DND-41 (cell line): ENCODE measurements around the gene TAF1B.

Experiments
- ATAC-seq: fragments of 200-7000 bp; cut with Tn5 transposase; 3 replicates; pipeline ENCODE4 v1.9.1; 2021; ENCODE audit warnings: low read depth; ENCODE audit not compliant: insufficient read depth
- DNase-seq: peaks from one replicate; pipeline ENCODE4 v3.0.0-alpha.2; 2020
- H2AFZ ChIP-seq: 2 replicates; pipeline ENCODE4 v1.6.0; 2012; ENCODE audit warnings: low read depth, low read length
- H3K27ac ChIP-seq: 2 replicates; pipeline ENCODE4 v1.5.1; 2012; ENCODE audit warnings: low read length, inconsistent platforms
- H3K27me3 ChIP-seq: fragments of 200-600 bp; sonication (generic); 2 replicates; pipeline ENCODE4 v1.6.0; 2012; ENCODE audit warnings: low read length, mild to moderate bottlenecking, inconsistent platforms; ENCODE audit not compliant: insufficient read depth, poor library complexity
- H3K36me3 ChIP-seq: 2 replicates; pipeline ENCODE4 v1.5.1; 2012; ENCODE audit warnings: low read length, inconsistent platforms; ENCODE audit not compliant: insufficient read depth
- H3K4me1 ChIP-seq: 2 replicates; pipeline ENCODE4 v1.5.1; 2012; ENCODE audit warnings: mild to moderate bottlenecking, low read length; ENCODE audit not compliant: insufficient read depth
- H3K4me2 ChIP-seq: 2 replicates; pipeline ENCODE4 v1.6.0; 2012; ENCODE audit warnings: mild to moderate bottlenecking, moderate library complexity, low read length, inconsistent platforms; ENCODE audit not compliant: insufficient read depth
- H3K4me3 ChIP-seq, 2 experiments: fragments of 200-600 bp in 1 of 2; shearing (Covaris generic) in 1 of 2; 2 replicates each; pipeline ENCODE4 v1.5.1; 2012 to 2016; ENCODE audit warnings: inconsistent platforms in 2 of 2, low read length in 2 of 2, mild to moderate bottlenecking in 2 of 2, low read depth in 1 of 2, moderate library complexity in 1 of 2
- H3K79me2 ChIP-seq: 2 replicates; pipeline ENCODE4 v1.6.0; 2012; ENCODE audit warnings: low read length, inconsistent platforms; ENCODE audit not compliant: insufficient read depth
- H3K9ac ChIP-seq: 2 replicates; pipeline ENCODE4 v1.6.0; 2012; ENCODE audit warnings: low read depth, mild to moderate bottlenecking, inconsistent platforms, low read length, moderate library complexity
- H3K9me3 ChIP-seq: 2 replicates; pipeline ENCODE4 v1.5.1; 2012; ENCODE audit warnings: low read length, moderate library complexity, mild to moderate bottlenecking, inconsistent platforms; ENCODE audit not compliant: insufficient read depth, severe bottlenecking
- H4K20me1 ChIP-seq: 2 replicates; pipeline ENCODE4 v1.6.0; 2012; ENCODE audit warnings: low read length; ENCODE audit not compliant: insufficient read depth
- CTCF ChIP-seq: IDR thresholded peaks from 2 replicates; pipeline ENCODE4 v1.5.1; 2012; ENCODE audit warnings: borderline replicate concordance, low read length, moderate library complexity, mild to moderate bottlenecking; ENCODE audit not compliant: poor library complexity, severe bottlenecking; ENCODE audit errors: extremely low read depth
- EZH2 ChIP-seq: IDR thresholded peaks from 3 replicates; pipeline ENCODE4 v1.6.1; 2012; ENCODE audit warnings: borderline replicate concordance, low read depth, mild to moderate bottlenecking, moderate library complexity, low read length, inconsistent platforms; ENCODE audit not compliant: severe bottlenecking

The TAF1B gene

GRCh38 chr2:9973690-9974089 lies 130.4 kb downstream of the TAF1B start:
- no peak overlapping the region for H2AFZ ChIP-seq
- H3K9ac ChIP-seq: no peak overlapping the region
- no peaks in the 10 kb centered on the region for H3K27me3 ChIP-seq
- H3K4me3 ChIP-seq: no peak overlapping the region
- H4K20me1 ChIP-seq: no peaks in the 10 kb centered on the region
- H3K4me1 ChIP-seq: no peaks in the 10 kb centered on the region
- no peaks in the 10 kb centered on the region for H3K79me2 ChIP-seq
- no peak overlapping the region for H3K4me2 ChIP-seq
- no peak overlapping the region for H3K27ac ChIP-seq
- peaks cover 10% of the 10 kb centered on the region; the same call in 1 of the 2 replicates for H3K36me3 ChIP-seq
- ATAC-seq (no peak), DNase-seq (no peak)
- H3K9me3 ChIP-seq: no peaks in the 10 kb centered on the region
- no peak for TF ChIP-seq EZH2
- TF ChIP-seq CTCF: no peak

GRCh38 chr2:9974343-9974742 lies 131.1 kb downstream of the TAF1B start:
- no peaks in the 10 kb centered on the region for H3K27me3 ChIP-seq
- H3K27ac ChIP-seq: no peak overlapping the region
- TF ChIP-seq CTCF (no peak), EZH2 (no peak)
- H3K9me3 ChIP-seq: no peaks in the 10 kb centered on the region
- DNase-seq: no peak
- no peak overlapping the region for H3K4me3 ChIP-seq
- H3K9ac ChIP-seq: no peak overlapping the region
- H3K79me2 ChIP-seq: no peaks in the 10 kb centered on the region
- H3K36me3 ChIP-seq: peaks cover 10% of the 10 kb centered on the region; the same call in 1 of the 2 replicates
- no peak overlapping the region for H3K4me2 ChIP-seq
- no peak overlapping the region for H2AFZ ChIP-seq
- H3K4me1 ChIP-seq: no peaks in the 10 kb centered on the region
- H4K20me1 ChIP-seq: no peaks in the 10 kb centered on the region
- no peak for ATAC-seq

- Histone ChIP-seq H4K20me1 (no peaks in the 10 kb centered on the region), H3K4me1 (no peaks in the 10 kb centered on the region), H3K4me3 (no peak overlapping the region), H2AFZ (no peak overlapping the region), H3K9ac (no peak overlapping the region), H3K4me2 (no peak overlapping the region), H3K79me2 (no peaks in the 10 kb centered on the region), H3K36me3 (peaks cover 10% of the 10 kb centered on the region; the same call in 1 of the 2 replicates), H3K9me3 (no peaks in the 10 kb centered on the region), H3K27me3 (no peaks in the 10 kb centered on the region), H3K27ac (no peak overlapping the region)
- DNase-seq (no peak), ATAC-seq (no peak)
- TF ChIP-seq EZH2: no peak
- TF ChIP-seq CTCF: no peak
These were observed 132.1 kb downstream of the TAF1B start for GRCh38 chr2:9975328-9975727.
